IPS-15b (cell line): ENCODE data around the gene ATP2C1.
"Not testable (repeated sequence)": the region's sequence is repeated elsewhere in the genome, so short reads cannot be mapped to it uniquely, and the experiment has no call there.

Experiments used
- H3K27me3 ChIP-seq: one replicate; pipeline ENCODE4 v1.6.1; 2013; ENCODE audit warnings: low read length; ENCODE audit not compliant: control insufficient read depth, insufficient read depth
- H3K36me3 ChIP-seq: one replicate; pipeline ENCODE4 v1.6.1; 2013; ENCODE audit warnings: low read length; ENCODE audit not compliant: control insufficient read depth, insufficient read depth
- H3K4me1 ChIP-seq: one replicate; pipeline ENCODE4 v1.6.1; 2013; ENCODE audit warnings: mild to moderate bottlenecking, low read length; ENCODE audit not compliant: control insufficient read depth, insufficient read depth
- H3K4me3 ChIP-seq: one replicate; pipeline ENCODE4 v1.5.1; 2013; ENCODE audit warnings: low read depth, low read length
- H3K9ac ChIP-seq: one replicate; pipeline ENCODE4 v1.6.1; 2013; ENCODE audit warnings: low read depth, mild to moderate bottlenecking, low read length
- H3K9me3 ChIP-seq: one replicate; pipeline ENCODE4 v1.6.1; 2013; ENCODE audit warnings: mild to moderate bottlenecking, low read length; ENCODE audit not compliant: control insufficient read depth, insufficient read depth

Gene ATP2C1

DNA sequence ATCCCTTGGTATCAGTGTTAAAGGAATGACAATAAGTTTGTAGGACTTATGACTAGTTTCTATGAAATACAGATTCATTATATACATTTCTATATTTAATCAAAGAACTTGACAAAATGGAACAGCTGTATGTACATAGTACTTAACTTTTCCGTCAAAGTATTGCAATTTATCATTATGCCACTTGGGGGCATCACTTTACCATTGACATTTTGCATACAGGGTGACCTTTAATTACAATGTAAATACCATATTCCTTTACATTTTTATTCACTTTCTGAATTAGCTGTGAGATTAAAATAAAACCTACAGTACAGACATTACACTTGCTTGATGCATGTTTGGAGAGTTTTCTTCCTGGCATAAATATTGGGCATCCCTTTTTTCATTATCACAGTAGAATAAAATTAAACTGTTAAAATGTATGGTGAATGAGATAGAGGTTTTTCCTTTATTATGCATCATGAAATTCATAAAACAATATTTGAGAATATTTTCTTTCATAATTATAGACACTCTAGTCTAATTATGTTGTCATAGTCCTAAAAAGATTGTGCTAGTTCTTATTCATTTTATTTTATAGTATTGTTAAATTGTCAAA, 139.7 kb downstream of the ATP2C1 start:
- no peaks in the 10 kb centered on the region for H3K36me3 ChIP-seq

DNA sequence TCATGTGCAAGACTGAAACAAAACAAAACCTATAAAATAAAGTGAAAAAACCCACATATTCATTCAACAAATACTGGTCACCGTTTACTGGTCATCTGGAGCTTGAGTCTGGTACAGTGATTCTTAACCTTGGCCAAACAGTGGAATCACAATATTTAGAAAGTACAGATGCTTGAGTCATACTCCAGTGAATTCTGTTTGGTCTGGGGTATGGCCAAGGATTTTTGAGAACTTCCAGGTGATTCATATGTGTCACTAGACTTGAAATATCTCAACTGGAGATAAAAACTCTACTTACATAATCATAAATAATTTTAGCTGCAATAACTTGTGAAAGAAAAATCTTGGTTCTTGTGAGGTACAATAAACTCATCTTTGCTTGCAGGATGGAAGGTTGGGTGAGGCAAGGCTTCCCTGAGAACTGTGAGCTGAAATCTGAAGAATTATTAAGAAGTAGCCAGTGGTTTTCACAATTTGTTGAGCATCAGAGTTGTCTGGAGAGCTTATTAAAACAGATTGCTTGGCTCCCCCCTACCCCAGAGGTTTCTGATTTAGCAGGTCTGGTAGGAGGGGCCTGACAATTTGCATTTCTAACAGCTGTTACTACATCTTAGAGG, 142.4 kb downstream of the ATP2C1 start:
- no peak overlapping the region for H3K4me3 ChIP-seq
- no peaks in the 10 kb centered on the region for H3K4me1 ChIP-seq
- H3K36me3 ChIP-seq = no peaks in the 10 kb centered on the region
- no peak overlapping the region for H3K9ac ChIP-seq
- no peaks in the 10 kb centered on the region for H3K9me3 ChIP-seq
- H3K27me3 ChIP-seq = no peaks in the 10 kb centered on the region

More for the DNA sequence above, 139.7 kb downstream of the ATP2C1 start:
- Histone ChIP-seq H3K9ac (no peak overlapping the region), H3K27me3 (no peaks in the 10 kb centered on the region), H3K4me1 (no peaks in the 10 kb centered on the region), H3K9me3 (no peaks in the 10 kb centered on the region), H3K4me3 (no peak overlapping the region)

DNA sequence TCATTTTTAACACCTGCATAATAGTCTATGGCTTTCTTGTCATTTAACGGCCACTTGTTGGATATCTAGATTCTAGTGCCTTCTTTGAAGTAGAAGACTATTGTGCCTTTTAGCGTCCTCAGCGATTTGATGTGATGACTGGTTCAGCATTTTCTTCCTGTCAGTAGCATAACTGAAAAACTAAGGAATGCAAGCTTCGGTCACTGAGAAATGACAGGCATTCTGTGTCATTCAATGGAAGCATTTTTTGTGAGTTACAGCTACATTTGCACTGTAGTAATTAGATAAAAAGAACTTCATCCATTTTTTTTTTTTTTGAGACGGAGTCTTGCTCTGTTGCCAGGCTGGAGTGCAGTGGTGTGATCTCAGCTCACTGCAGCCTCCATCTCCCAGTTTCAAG, 143.1 kb downstream of the ATP2C1 start:
- Histone ChIP-seq H3K4me3 (no peak overlapping the region), H3K27me3 (no peaks in the 10 kb centered on the region), H3K36me3 (no peaks in the 10 kb centered on the region), H3K9ac (no peak overlapping the region), H3K4me1 (no peaks in the 10 kb centered on the region), H3K9me3 (no peaks in the 10 kb centered on the region)

DNA sequence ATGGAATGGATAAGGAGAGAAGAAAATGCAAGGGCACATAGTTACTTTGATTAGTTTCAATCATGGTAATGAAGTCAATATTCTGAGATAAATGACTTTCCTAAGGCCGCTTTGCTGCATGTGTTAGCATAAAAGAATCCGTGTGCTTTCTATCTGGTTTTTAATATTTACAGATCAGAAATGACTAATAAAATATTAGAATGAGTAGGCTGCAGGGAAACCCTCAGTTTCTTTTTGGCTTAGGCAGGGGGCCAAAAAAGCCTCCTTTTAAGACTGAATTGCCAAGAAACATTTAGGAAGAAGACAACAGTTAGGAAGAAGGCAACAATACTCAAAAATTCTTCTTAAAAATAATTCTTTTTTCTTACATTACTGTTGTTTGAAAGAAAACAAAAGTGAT, 144.4 kb downstream of the ATP2C1 start:
- no peaks in the 10 kb centered on the region for H3K9me3 ChIP-seq
- no peak overlapping the region for H3K4me3 ChIP-seq
- no peaks in the 10 kb centered on the region for H3K4me1 ChIP-seq
- no peaks in the 10 kb centered on the region for H3K36me3 ChIP-seq
- no peak overlapping the region for H3K9ac ChIP-seq
- no peaks in the 10 kb centered on the region for H3K27me3 ChIP-seq

DNA sequence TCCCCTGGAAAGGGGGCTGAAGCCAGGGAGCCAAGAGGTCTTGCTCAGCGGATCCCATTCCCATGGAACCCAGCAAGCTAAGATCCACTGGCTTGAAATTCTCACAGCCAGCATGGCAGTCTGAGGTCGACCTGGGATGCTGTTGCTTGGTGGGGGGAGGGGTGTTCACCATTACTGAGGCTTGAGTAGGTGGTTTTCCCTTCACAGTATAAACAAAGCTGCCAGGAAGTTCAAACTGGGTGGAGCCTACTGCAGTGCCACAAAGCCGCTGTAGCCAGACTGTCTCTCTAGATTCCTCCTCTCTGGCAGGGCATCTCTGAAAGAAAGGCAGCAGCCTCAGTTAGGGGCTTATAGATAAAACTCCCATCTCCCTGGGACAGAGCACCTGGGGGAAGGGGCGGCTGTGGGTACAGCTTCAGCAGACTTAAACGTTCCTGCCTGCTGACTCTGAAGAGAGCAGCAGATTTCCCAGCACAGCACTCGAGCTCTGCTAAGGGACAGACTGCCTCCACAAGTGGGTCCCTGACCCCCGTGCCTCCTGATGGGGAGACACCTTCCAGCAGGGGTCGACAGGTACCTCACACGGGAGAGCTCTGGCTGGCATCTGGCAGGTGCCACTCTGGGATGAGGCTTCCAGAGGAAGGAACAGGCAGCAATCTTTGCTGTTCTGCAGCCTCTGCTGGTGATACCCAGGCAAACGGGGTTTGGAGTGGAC, 148.5 kb downstream of the ATP2C1 start:
- H3K4me3 ChIP-seq, H3K36me3 ChIP-seq, H3K4me1 ChIP-seq, H3K9me3 ChIP-seq, H3K27me3 ChIP-seq, H3K9ac ChIP-seq: not testable (repeated sequence)

DNA sequence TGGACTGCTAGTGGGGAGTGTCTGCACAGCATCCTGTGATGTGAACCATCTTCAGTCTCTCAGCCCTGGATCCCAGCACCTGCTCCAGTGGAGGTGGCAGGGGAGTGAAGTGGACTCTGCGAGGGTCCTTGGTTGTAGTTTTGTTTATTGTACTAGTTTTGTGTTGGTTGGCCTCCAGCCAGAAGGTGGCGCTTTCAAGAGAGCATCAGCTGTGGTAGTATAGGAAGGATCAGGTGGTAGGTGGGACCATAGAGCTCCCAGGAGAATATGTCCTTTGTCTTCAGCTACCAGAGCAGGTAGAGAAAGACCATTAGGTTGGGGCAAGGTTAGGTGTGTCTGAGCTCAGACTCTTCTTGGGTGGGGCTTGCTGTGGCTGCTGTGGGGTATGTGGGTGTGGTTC, 153.7 kb downstream of the ATP2C1 start:
- H3K4me3 ChIP-seq = peak overlapping the region; percentile 13
- H3K36me3 ChIP-seq = no peaks in the 10 kb centered on the region
- no peaks in the 10 kb centered on the region for H3K9me3 ChIP-seq
- no peak overlapping the region for H3K9ac ChIP-seq
- H3K27me3 ChIP-seq = no peaks in the 10 kb centered on the region
- peaks cover 3% of the 10 kb centered on the region for H3K4me1 ChIP-seq

DNA sequence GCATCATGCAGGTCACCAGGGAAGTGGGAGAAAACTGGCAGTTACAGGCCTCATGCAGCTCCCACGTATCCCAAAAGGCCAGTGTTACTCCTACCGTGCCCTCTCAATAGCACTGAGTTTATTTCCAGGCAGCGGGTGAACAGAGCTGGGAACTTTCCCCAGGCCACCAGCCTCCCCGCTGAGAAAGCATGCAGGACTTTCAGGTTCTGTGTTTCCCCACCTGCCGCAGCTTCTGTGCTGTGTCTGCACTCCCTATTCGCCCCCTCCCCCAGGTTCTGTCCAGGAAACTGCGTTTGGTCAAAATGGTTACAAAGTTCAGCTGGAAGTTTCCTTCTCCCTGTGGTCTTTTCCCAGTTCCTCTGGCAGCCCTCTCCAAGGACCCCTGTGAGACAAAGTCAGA, 154.1 kb downstream of the ATP2C1 start:
- no peaks in the 10 kb centered on the region for H3K9me3 ChIP-seq
- H3K4me1 ChIP-seq = peaks cover 3% of the 10 kb centered on the region
- H3K36me3 ChIP-seq = no peaks in the 10 kb centered on the region
- H3K4me3 ChIP-seq = peak overlapping the region; percentile 13
- H3K9ac ChIP-seq = no peak overlapping the region
- H3K27me3 ChIP-seq = no peaks in the 10 kb centered on the region

DNA sequence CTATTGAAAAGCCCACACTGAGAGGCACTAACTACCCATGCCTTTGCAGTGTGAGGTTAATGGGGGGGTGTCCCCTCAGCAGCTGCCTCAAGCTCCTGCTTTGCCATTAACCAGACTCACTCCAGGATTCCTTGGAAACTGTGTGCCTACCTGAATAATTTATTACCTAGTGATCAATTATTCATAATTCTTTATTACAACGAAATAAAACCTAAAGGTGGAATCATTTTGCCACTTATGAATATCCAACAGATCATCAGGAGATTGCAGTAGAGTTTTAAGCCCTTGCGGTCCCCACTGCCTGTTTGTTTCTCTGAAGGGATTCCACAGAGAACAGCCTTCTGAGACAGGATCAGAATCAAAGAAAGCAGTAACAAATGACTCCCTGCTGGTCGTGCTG, 156.1 kb downstream of the ATP2C1 start:
- no peaks in the 10 kb centered on the region for H3K9me3 ChIP-seq

DNA sequence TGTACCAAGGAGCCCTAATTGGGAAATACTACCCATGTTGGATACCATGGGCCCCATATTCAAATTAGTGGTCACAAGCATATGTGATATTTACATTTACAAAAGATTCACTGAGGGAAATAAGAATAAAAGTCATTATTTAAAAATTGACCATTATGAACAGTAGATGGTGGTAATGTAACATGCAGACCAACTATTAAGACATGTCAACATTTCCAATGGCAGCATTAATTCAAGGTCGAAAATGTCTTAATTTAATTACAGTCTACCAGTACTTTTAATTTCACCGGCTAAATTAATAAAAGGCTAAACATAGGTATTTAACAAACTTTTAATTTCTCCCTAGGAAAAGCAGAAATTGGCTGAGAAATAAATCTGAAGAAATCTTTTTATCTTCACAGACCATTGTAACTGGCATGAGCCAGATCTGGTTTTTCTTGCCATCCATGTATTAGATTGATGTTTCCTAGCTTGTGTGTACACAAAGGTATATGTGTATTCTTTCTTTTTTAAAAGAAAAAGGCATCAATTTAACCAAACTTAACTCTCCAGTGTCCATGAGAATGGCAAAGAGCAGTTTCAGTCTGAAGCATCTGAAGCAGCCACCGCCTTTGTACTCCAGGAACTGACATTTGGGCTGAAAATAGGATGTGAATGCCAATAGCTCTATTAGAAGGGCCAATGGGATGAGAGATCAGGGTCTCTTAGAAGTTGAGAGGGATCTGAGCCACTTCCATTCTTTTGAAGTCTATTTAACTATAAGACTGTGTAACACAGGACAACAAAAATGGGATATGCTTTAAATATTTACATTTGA, 159.4 kb downstream of the ATP2C1 start:
- no peak overlapping the region for H3K9ac ChIP-seq
- no peaks in the 10 kb centered on the region for H3K9me3 ChIP-seq
- no peaks in the 10 kb centered on the region for H3K27me3 ChIP-seq
- no peaks in the 10 kb centered on the region for H3K36me3 ChIP-seq
- H3K4me3 ChIP-seq = no peak overlapping the region
- H3K4me1 ChIP-seq = peaks cover 3% of the 10 kb centered on the region

More for the DNA sequence above, 156.1 kb downstream of the ATP2C1 start:
- Histone ChIP-seq H3K36me3 (no peaks in the 10 kb centered on the region), H3K9ac (no peak overlapping the region), H3K4me3 (no peak overlapping the region), H3K4me1 (peaks cover 3% of the 10 kb centered on the region), H3K27me3 (no peaks in the 10 kb centered on the region)
